GM18508 (cell line): ENCODE measurements around the gene TIMM13.
"Not testable (repeated sequence)": the region's sequence is repeated elsewhere in the genome, so short reads cannot be mapped to it uniquely, and the experiment has no call there.

Experiments
- ATAC-seq: cut with Tn5 transposase; IDR thresholded peaks from one replicate; pipeline ENCODE4 v1.9.1; 2021; ENCODE audit warnings: moderate number of reproducible peaks; ENCODE audit not compliant: insufficient read depth, unreplicated experiment

Gene TIMM13

GRCh38 chr19:2416321-2417097 lies 10.9 kb downstream of the TIMM13 start:
- no peak for ATAC-seq

- no peak for ATAC-seq
Measured at GRCh38 chr19:2415973-2416319, 11.4 kb downstream of the TIMM13 start.

GRCh38 chr19:2415281-2415972 lies 12.0 kb downstream of the TIMM13 start:
- ATAC-seq, result no peak

DNA sequence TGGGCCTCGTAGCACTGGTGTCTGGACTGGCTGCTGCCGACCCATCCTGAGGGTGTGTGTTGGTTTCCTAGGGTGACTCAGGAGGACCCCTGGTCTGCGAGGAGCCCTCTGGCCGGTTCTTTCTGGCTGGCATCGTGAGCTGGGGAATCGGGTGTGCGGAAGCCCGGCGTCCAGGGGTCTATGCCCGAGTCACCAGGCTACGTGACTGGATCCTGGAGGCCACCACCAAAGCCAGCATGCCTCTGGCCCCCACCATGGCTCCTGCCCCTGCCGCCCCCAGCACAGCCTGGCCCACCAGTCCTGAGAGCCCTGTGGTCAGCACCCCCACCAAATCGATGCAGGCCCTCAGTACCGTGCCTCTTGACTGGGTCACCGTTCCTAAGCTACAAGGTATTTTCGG lies 13.8 kb downstream of the TIMM13 start:
- no peak for ATAC-seq

GRCh38 chr19:2413159-2413558 lies 14.2 kb downstream of the TIMM13 start:
- ATAC-seq, result no peak

- no peak for ATAC-seq
Measured at GRCh38 chr19:2412449-2412848, 14.9 kb downstream of the TIMM13 start.

- ATAC-seq, result no peak
Measured at GRCh38 chr19:2411709-2412108, 15.7 kb downstream of the TIMM13 start.

DNA sequence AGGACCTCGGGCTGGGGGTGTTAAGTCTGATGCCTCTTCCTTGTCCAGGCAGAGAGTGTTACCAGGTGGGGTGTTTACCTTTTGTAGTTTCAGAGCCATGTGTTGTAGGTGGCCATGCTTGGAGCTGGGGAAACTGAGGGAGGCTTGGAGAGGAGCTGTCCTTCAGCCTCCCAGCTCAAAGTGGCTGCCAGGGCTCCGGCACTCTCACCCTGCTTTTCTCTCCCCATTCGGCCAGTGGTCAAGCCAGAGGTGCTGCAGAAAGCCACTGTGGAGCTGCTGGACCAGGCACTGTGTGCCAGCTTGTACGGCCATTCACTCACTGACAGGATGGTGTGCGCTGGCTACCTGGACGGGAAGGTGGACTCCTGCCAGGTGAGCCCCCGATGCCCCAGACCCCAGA lies 17.4 kb downstream of the TIMM13 start:
- ATAC-seq, result no peak

DNA sequence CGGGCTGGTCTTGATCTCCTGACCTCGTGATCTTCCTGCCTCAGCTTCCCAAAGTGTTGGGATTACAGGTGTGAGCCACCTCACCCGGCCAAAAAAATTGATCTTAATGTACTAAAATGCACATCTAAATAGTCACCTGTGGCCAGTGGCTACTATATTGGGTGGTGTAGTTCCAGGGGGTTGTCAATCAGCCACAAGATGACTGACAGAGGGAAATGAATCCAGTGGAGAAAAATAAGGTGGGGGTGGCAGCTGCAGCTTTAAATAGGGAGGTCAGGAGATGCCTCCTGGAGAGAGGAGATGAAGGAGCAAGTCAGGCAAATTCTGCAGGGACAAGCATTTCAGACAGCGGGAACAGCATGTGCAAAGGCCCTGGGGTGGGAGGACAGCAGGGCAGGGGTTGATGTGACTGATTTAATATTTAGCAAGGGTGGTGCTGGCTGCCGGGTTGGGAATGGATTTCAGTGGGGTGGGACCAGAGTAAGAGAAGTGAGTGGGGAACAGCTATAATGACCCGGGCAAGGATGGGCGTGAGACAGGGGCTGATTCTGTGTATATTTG lies 18.0 kb downstream of the TIMM13 start:
- ATAC-seq, result no peak

DNA sequence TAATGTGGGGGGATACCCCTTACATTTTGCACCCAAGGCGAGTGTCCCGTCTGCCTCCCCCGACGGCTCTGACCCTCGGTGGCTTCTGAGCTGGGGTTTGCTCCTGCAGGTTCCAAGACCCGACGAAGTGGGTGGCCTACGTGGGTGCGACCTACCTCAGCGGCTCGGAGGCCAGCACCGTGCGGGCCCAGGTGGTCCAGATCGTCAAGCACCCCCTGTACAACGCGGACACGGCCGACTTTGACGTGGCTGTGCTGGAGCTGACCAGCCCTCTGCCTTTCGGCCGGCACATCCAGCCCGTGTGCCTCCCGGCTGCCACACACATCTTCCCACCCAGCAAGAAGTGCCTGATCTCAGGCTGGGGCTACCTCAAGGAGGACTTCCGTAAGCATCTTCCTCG lies 19.1 kb downstream of the TIMM13 start:
- ATAC-seq, result no peak

DNA sequence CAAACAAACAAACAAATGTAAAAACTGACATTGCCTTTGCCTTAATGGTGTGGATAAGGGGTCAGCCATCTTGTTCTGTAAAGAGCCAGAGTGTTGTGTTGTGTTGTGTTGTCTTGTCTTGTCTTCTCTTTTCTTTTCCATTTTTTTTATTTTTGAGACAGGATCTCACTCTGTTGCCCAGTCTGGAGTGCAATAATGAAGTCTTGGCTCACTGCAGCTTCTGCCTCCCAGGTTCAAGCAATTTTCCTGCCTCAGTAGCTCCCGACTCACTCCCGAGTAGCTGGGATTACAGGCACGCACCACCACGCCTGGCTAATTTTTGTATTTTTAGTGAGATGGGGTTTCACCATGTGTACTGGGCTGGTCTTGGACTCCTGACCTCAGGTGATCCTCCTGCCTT lies 27.8 kb downstream of the TIMM13 start:
- no peak for ATAC-seq

DNA sequence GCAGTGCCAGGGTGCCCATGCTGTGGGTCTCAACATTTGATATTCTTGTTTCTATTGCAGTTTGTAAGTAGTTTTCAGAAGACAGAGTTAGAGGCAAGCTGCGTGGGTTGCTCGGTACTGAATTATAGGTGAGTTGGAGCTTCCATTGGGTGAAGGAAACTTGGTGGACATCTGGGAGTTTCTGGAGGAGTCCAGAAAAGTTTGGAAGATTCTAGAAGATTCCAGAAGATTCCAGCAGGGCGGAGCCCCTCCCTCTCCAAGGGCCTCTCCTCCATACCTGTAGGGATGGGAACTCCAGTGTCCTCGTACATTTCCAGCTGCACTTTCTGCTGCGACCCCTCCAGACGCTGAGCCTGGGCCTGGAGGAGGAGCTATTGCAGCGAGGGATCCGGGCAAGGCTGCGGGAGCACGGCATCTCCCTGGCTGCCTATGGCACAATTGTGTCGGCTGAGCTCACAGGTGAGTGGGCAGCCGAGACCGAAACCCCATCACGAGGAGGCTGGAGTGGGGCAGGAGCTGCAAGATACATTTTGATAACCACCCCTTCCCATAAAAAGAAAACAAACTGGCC lies 28.6 kb downstream of the TIMM13 start:
- no peak for ATAC-seq

- ATAC-seq, result not testable (repeated sequence)
Measured at GRCh38 chr19:2397173-2397572, 30.2 kb downstream of the TIMM13 start.

DNA sequence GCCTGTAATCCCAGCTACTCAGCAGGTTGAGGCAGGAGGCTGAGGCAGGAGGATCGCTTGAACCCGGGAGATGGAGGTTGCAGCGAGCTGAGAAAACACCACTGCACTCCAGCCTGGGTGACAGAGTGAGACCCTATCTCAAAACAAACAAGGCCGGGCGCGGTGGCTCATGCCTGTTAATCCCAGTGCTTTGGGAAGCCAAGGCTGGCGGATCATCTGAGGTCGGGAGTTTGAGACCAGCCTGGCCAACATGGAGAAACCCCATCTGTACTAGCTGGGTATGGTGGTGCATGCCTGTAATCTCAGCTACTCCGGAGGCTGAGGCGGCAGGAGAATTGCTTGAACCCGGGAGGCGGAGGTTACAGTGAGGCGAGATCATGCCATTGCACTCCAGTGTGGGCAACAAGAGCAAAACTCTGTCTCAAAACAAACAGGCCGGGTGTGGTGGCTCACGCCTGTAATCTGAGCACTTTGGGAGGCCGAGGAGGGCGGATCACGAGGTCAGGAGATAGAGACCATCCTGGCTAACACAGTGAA lies 32.0 kb downstream of the TIMM13 start:
- not testable (repeated sequence) for ATAC-seq

GRCh38 chr19:2394442-2395292 lies 32.7 kb downstream of the TIMM13 start:
- no peak for ATAC-seq

DNA sequence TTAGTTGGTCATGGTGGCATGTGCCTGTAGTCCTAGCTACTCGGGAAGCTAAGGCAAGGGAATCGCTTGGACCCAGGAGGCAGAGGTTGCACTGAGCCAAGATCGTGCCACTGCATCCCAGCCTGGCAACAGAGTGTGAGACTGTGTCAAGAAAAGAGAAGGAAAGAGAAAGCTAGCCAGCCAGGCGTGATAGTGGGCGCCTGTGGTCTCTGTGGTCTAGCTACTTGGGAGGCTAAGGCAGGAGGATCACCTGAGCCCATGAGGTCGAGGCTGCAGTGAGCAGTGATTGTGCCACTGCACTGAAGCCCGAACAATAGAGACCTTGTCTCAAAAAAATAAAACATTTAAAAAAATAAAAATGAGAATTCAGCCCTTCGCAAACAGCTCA lies 33.3 kb downstream of the TIMM13 start:
- no peak for ATAC-seq

- ATAC-seq, result not testable (repeated sequence)
Measured at GRCh38 chr19:2392899-2393298, 34.5 kb downstream of the TIMM13 start.

GRCh38 chr19:2392366-2392765 lies 35.0 kb downstream of the TIMM13 start:
- ATAC-seq, result no peak

- ATAC-seq, result no peak
Measured at GRCh38 chr19:2391118-2391725, 36.2 kb downstream of the TIMM13 start.

DNA sequence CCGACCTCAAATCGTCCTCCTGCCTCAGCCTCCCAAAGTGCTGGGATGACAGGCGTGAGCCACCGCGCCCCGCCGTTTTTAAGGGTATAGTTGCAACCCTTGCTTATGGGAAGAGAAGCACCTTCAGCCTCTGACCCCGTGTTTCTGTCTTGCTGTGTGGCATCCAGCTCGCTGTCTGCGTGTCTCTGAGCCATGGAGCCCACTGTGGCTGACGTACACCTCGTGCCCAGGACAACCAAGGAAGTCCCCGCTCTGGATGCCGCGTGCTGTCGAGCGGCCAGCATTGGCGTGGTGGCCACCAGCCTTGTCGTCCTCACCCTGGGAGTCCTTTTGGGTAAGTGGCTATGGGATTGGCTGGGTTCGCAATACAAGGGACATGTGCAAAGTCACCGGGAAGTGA lies 37.8 kb downstream of the TIMM13 start:
- no peak for ATAC-seq
